WTC11 (cell line): ENCODE data around the gene RFX7. TPM values are rescaled to one million over a fixed set of nuclear protein-coding genes. Genes with fewer than 3 reads are reported as not detected.

Experiments
- ATAC-seq: fragments of 200-7000 bp; cut with Tn5 transposase; 2 replicates; pipeline ENCODE4 v1.10.0; 2021; ENCODE audit warnings: mild to moderate bottlenecking, moderate library complexity
- CTCF ChIA-PET: fragments of 300-600 bp; sonication (Branson Sonifier 250); formaldehyde crosslinking; loops from one replicate; lab custom pipeline; 2021; ENCODE audit warnings: antibody characterized with exemption; lab: Charles Lee
- POLR2A ChIA-PET: fragments of 350-600 bp; sonication (Branson Sonifier 250); formaldehyde crosslinking; loops from one replicate; lab custom pipeline; 2021; ENCODE audit warnings: antibody characterized with exemption; lab: Charles Lee
- DNase-seq: peaks from one replicate; pipeline ENCODE4 v3.0.0; 2021; ENCODE audit warnings: low spot score
- H3K27ac Mint-ChIP-seq: 2 replicates; pipeline ENCODE4 v1.8.0; 2021; ENCODE audit warnings: mixed read lengths
- H3K27me3 Mint-ChIP-seq: 2 replicates; pipeline ENCODE4 v1.8.0; 2021; ENCODE audit warnings: low read depth, mild to moderate bottlenecking, moderate library complexity, mixed read lengths
- H3K36me3 Mint-ChIP-seq: 2 replicates; pipeline ENCODE4 v1.8.0; 2021; ENCODE audit warnings: mixed read lengths
- H3K4me1 Mint-ChIP-seq: 2 replicates; pipeline ENCODE4 v1.8.0; 2022; ENCODE audit warnings: mixed read lengths
- H3K4me3 Mint-ChIP-seq: 2 replicates; pipeline ENCODE4 v1.8.0; 2021; ENCODE audit warnings: mild to moderate bottlenecking, moderate library complexity, mixed read lengths
- H3K9me3 Mint-ChIP-seq: 2 replicates; pipeline ENCODE4 v1.8.0; 2021; ENCODE audit warnings: mixed read lengths
- CBFB ChIP-seq: sonication (generic); formaldehyde crosslinking; IDR thresholded peaks from 2 replicates; pipeline ENCODE4 v1.8.1; 2022; ENCODE audit warnings: mild to moderate bottlenecking, low read depth, missing genetic modification reagents
- CREM ChIP-seq: sonication (generic); formaldehyde crosslinking; IDR thresholded peaks from 2 replicates; pipeline ENCODE4 v1.8.1; 2022; ENCODE audit warnings: mild to moderate bottlenecking, missing genetic modification reagents, moderate library complexity
- FOXJ3 ChIP-seq: sonication (generic); formaldehyde crosslinking; IDR thresholded peaks from 2 replicates; pipeline ENCODE4 v1.9.0; 2021; ENCODE audit warnings: missing genetic modification reagents, mild to moderate bottlenecking, borderline replicate concordance
- FOXP1 ChIP-seq: sonication (generic); formaldehyde crosslinking; IDR thresholded peaks from 2 replicates; pipeline ENCODE4 v1.8.0; 2022; ENCODE audit warnings: missing genetic modification reagents, mild to moderate bottlenecking, moderate library complexity, borderline replicate concordance
- HMGA2 ChIP-seq: fragments of 250-450 bp; sonication (Bioruptor Pico); IDR thresholded peaks from 2 replicates; pipeline ENCODE4 v1.4.0; 2021; ENCODE audit warnings: mild to moderate bottlenecking, moderate library complexity
- MXD4 ChIP-seq: fragments of 250-450 bp; sonication (Bioruptor Pico); IDR thresholded peaks from 2 replicates; pipeline ENCODE4 v1.8.0; 2021; ENCODE audit warnings: mild to moderate bottlenecking, moderate library complexity, borderline replicate concordance
- RELA ChIP-seq: sonication (generic); formaldehyde crosslinking; IDR thresholded peaks from 2 replicates; pipeline ENCODE4 v1.8.1; 2022; ENCODE audit warnings: missing genetic modification reagents, mild to moderate bottlenecking, borderline replicate concordance
- RORB ChIP-seq: fragments of 250-450 bp; sonication (Bioruptor Pico); IDR thresholded peaks from 2 replicates; pipeline ENCODE4 v1.9.0; 2021; ENCODE audit warnings: mild to moderate bottlenecking
- SMAD3 ChIP-seq: sonication (generic); formaldehyde crosslinking; IDR thresholded peaks from 2 replicates; pipeline ENCODE4 v1.8.0; 2022; ENCODE audit warnings: missing genetic modification reagents, mild to moderate bottlenecking, borderline replicate concordance
- ZBTB21 ChIP-seq: sonication (generic); formaldehyde crosslinking; IDR thresholded peaks from 2 replicates; pipeline ENCODE4 v1.8.1; 2023; ENCODE audit warnings: mild to moderate bottlenecking, missing genetic modification reagents, borderline replicate concordance
- ZNF232 ChIP-seq: sonication (generic); formaldehyde crosslinking; IDR thresholded peaks from 2 replicates; pipeline ENCODE4 v1.8.0; 2022; ENCODE audit warnings: mild to moderate bottlenecking, missing genetic modification reagents
- ZNF263 ChIP-seq: sonication (generic); formaldehyde crosslinking; IDR thresholded peaks from 2 replicates; pipeline ENCODE4 v1.8.1; 2022; ENCODE audit warnings: low read depth, mild to moderate bottlenecking, moderate library complexity, missing genetic modification reagents
- ZNF416 ChIP-seq: fragments of 250-450 bp; sonication (Bioruptor Pico); IDR thresholded peaks from 2 replicates; pipeline ENCODE4 v1.9.0; 2021; ENCODE audit warnings: mild to moderate bottlenecking, inconsistent platforms
- ZNF512 ChIP-seq: sonication (generic); formaldehyde crosslinking; IDR thresholded peaks from 2 replicates; pipeline ENCODE4 v1.8.1; 2022; ENCODE audit warnings: missing genetic modification reagents, borderline replicate concordance
- ZSCAN18 ChIP-seq: fragments of 250-450 bp; sonication (Bioruptor Pico); IDR thresholded peaks from 2 replicates; pipeline ENCODE4 v2.1.2; 2022; ENCODE audit warnings: mild to moderate bottlenecking, moderate library complexity
- total RNA-seq: library from RNA; stranded (reverse); gene quantifications from 3 replicates; pipeline ENCODE4 v1.2.3, GENCODE V29; 2021
- TF ChIP-seq, protein P1 (sequence below): sonication (generic); formaldehyde crosslinking; conservative IDR thresholded peaks from 2 replicates; pipeline ENCODE4 v1.8.1; 2023; ENCODE audit warnings: mild to moderate bottlenecking, low read depth, missing genetic modification reagents, moderate library complexity
- TF ChIP-seq, protein P2 (sequence below): sonication (generic); formaldehyde crosslinking; IDR thresholded peaks from 2 replicates; pipeline ENCODE4 v1.8.1; 2022; ENCODE audit warnings: low read depth, missing genetic modification reagents, borderline replicate concordance

RFX7 gene
- total RNA-seq, 1 experiment from 2014 or later: 36.0 TPM

DNA sequence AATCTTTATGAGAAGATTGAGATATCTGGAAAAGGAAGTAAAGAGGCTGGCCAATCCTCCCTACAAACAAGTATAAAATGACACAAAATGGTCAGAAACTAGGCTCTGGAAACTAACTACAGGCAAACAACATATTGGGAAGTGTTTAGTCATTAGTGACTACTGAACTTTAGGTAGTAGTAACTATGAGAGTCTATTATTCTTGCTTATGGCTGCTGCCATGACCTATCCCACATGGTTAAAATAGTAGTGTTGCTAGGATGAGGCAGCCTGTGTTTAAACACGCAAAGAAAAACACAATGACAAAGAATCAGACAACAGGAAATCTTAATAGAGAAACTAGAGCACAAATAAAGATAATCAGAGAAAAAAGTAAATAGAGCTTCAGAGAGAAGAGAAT, 67.9 kb downstream of the RFX7 start (continued):
- TF ChIP-seq RELA (no peak), RORB (CRISPR knock-in tag) (no peak), ZNF263 (no peak), HMGA2 (CRISPR knock-in tag) (no peak), SMAD3 (CRISPR knock-in tag) (no peak), ZNF416 (no peak), CBFB (CRISPR knock-in tag) (no peak), FOXP1 (no peak), MXD4 (no peak), FOXJ3 (CRISPR knock-in tag) (no peak)
- TF ChIP-seq, protein P1, sequence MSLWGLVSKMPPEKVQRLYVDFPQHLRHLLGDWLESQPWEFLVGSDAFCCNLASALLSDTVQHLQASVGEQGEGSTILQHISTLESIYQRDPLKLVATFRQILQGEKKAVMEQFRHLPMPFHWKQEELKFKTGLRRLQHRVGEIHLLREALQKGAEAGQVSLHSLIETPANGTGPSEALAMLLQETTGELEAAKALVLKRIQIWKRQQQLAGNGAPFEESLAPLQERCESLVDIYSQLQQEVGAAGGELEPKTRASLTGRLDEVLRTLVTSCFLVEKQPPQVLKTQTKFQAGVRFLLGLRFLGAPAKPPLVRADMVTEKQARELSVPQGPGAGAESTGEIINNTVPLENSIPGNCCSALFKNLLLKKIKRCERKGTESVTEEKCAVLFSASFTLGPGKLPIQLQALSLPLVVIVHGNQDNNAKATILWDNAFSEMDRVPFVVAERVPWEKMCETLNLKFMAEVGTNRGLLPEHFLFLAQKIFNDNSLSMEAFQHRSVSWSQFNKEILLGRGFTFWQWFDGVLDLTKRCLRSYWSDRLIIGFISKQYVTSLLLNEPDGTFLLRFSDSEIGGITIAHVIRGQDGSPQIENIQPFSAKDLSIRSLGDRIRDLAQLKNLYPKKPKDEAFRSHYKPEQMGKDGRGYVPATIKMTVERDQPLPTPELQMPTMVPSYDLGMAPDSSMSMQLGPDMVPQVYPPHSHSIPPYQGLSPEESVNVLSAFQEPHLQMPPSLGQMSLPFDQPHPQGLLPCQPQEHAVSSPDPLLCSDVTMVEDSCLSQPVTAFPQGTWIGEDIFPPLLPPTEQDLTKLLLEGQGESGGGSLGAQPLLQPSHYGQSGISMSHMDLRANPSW: no peak

DNA sequence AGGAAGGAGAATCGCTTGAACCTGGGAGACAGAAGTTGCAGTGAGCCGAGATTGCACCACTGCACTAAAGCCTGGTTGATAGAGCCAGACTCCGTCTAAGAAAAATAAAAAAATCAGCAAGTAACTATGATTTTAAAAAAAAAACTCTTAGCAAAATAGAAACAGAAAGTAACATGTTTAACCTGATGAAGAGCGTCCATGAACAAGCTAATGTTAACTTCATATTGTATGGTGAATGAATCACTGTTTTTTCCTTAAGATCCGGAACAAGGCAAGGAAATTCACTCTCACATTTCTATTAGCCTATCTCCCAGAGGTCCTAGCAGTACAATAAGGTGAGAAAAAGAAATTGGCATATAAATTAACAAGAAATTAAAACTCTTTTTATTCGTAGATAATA, 69.0 kb downstream of the RFX7 start:
- peaks cover 8% of the 10 kb centered on the region for H3K9me3 Mint-ChIP-seq
- DNase-seq: no peak
- ChIA-PET POLR2A (no interaction called here), CTCF (no interaction called here)
- 0 out of 2 replicates have a peak, but pooled peaks cover 3% of the 10 kb centered on the region for H3K4me1 Mint-ChIP-seq
- ATAC-seq: no peak
- no peaks in the 10 kb centered on the region for H3K27me3 Mint-ChIP-seq
- no peak overlapping the region for H3K27ac Mint-ChIP-seq
- TF ChIP-seq CREM (CRISPR knock-in tag) (no peak), ZBTB21 (CRISPR knock-in tag) (no peak), ZNF512 (CRISPR knock-in tag) (no peak)
- no peak overlapping the region for H3K4me3 Mint-ChIP-seq
- peaks cover 29% of the 10 kb centered on the region for H3K36me3 Mint-ChIP-seq

- H3K27me3 Mint-ChIP-seq: no peaks in the 10 kb centered on the region
These were observed 75.3 kb downstream of the RFX7 start for GRCh38 chr15:56168394-56168793.

More at GRCh38 chr15:56168394-56168793, 75.3 kb downstream of the RFX7 start:
- Mint-ChIP-seq H3K4me1 (peaks cover 13% of the 10 kb centered on the region), H3K36me3 (peaks cover 30% of the 10 kb centered on the region), H3K4me3 (no peak overlapping the region), H3K9me3 (peaks cover 8% of the 10 kb centered on the region), H3K27ac (no peak overlapping the region)
- no peak for TF ChIP-seq HMGA2 (CRISPR knock-in tag)
- no peak for TF ChIP-seq ZNF232 (CRISPR knock-in tag)
- no peak for TF ChIP-seq ZSCAN18 (CRISPR knock-in tag)
- TF ChIP-seq, protein P2, sequence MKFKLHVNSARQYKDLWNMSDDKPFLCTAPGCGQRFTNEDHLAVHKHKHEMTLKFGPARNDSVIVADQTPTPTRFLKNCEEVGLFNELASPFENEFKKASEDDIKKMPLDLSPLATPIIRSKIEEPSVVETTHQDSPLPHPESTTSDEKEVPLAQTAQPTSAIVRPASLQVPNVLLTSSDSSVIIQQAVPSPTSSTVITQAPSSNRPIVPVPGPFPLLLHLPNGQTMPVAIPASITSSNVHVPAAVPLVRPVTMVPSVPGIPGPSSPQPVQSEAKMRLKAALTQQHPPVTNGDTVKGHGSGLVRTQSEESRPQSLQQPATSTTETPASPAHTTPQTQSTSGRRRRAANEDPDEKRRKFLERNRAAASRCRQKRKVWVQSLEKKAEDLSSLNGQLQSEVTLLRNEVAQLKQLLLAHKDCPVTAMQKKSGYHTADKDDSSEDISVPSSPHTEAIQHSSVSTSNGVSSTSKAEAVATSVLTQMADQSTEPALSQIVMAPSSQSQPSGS (CRISPR knock-in tag): no peak
- no peak for TF ChIP-seq RORB (CRISPR knock-in tag)
- CTCF ChIA-PET: interaction anchor here (0.7 kb wide), 1 partner anchor 31 kb away, joined by 3 read pairs; no protein-coding TSS in a partner anchor
- POLR2A ChIA-PET: no interaction called here
- ATAC-seq (no peak), DNase-seq (no peak)
